ENCODE data around the gene PXYLP1. TPM values are rescaled to one million over a fixed set of nuclear protein-coding genes. Genes with fewer than 3 reads are reported as not detected.

Gene PXYLP1
- total RNA-seq, 2 experiments from 2014 or later, result 21.2 to 22.6 TPM

- DNase-seq, result peak in 2 of 14 experiments; percentile 16 to 35
- Mint-ChIP-seq H3K27me3 (no peaks in the 10 kb centered on the region), H3K9me3 (no peaks in the 10 kb centered on the region), H3K36me3 (ENCODE audit: low read depth) (peaks cover 16% of the 10 kb centered on the region), H3K4me3 (no peak overlapping the region), H3K4me1 (ENCODE audit: low read depth) (peaks cover 73% of the 10 kb centered on the region), H3K27ac (no peak overlapping the region)
- Histone ChIP-seq H3K4me3 (ENCODE audit: low read length) (no peak overlapping the region), H3K27me3 (ENCODE audit: control insufficient read depth in 1 of 2, insufficient read depth in 2 of 2, low read length in 2 of 2) (no peaks in the 10 kb centered on the region), H3K4me1 (ENCODE audit: insufficient read depth, low read length) (peaks cover 50% of the 10 kb centered on the region), H3K36me3 (ENCODE audit: insufficient read depth, low read length) (no peaks in the 10 kb centered on the region), H3K27ac (ENCODE audit: low read depth in 1 of 2, low read length in 2 of 2) (no peak overlapping the region), H3K9me3 (ENCODE audit: control insufficient read depth in 1 of 2, insufficient read depth in 1 of 2, low read length in 2 of 2) (no peaks in the 10 kb centered on the region)
- ATAC-seq (ENCODE audit: poor library complexity), result no peak
- intact Hi-C loops (cut with DNase I, micrococcal nuclease), result loop anchor here (1.0 to 10.0 kb wide), 3 partner anchors 68 to 255 kb away; partner anchors contain the start of gene PXYLP1 (in 1 of the 2)
- POLR2A ChIA-PET, result interaction anchor here (1.4 to 6.4 kb wide), 4 partner anchors 9 to 150 kb away, joined by 4 to 38 read pairs (median 10); partner anchors contain the start of gene PXYLP1
- TF ChIP-seq CTCF (IDR thresholded peaks at IDR 0.05), result no peak
- CTCF ChIA-PET, result interaction anchor here (0.9 to 2.0 kb wide), 5 partner anchors 9 to 139 kb away, joined by 3 to 10 read pairs (median 4); no protein-coding TSS in a partner anchor
Observed at GRCh38 chr3:141302364-141303141, 70.9 kb downstream of the PXYLP1 start.

DNA sequence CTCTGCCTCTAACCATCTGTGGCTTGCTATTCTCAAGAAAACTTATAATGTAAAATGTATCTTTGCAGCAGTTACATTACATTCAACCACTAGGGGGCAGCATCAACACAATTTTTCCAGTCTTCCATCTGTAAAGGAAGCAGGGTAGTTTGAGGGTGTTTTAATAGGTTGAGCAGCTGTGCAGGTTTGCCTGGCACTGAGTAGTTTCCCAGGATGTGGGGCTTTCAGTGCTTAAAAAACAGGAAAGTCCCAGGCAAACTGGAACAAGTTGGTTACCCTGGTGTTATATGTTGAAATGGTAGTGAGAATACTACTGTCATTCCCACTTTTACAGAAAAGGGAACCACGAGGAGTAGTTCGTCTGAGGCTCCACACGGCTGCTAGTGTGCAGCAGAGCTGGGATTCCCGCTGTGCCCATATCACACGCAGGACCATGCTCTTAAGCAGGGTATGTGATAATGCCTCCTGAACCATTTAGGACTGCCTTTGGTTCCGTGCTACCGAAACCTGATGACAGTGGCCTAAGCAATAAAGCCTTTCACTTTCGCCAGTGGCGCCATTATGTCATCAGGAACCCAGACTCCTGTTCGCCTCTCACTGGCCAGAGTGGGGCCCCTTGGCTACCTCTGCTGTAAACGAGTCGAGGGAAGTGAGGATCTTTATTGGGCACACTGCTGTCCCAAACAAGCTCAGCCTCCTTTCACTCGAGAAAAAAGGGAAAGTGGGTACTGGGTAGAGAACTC is 72.0 kb downstream of the PXYLP1 start:
- Histone ChIP-seq H3K4me1 (ENCODE audit: insufficient read depth, low read length) (peaks cover 61% of the 10 kb centered on the region), H3K27ac (ENCODE audit: low read depth in 1 of 2, low read length in 2 of 2) (no peak overlapping the region), H3K36me3 (ENCODE audit: insufficient read depth, low read length) (no peaks in the 10 kb centered on the region), H3K27me3 (ENCODE audit: control insufficient read depth in 1 of 2, insufficient read depth in 2 of 2, low read length in 2 of 2) (no peaks in the 10 kb centered on the region), H3K4me3 (ENCODE audit: low read length) (no peak overlapping the region), H3K9me3 (ENCODE audit: control insufficient read depth in 1 of 2, insufficient read depth in 1 of 2, low read length in 2 of 2) (no peaks in the 10 kb centered on the region)
- DNase-seq (peak in 11 of 14 experiments; percentile 16 to 89 (median 60)), ATAC-seq (ENCODE audit: poor library complexity) (peak; percentile 43)
- Mint-ChIP-seq H3K27me3 (no peaks in the 10 kb centered on the region), H3K27ac (no peak overlapping the region), H3K4me1 (ENCODE audit: low read depth) (peaks cover 81% of the 10 kb centered on the region), H3K9me3 (no peaks in the 10 kb centered on the region), H3K36me3 (ENCODE audit: low read depth) (peaks cover 16% of the 10 kb centered on the region), H3K4me3 (no peak overlapping the region)
- CTCF ChIA-PET, result interaction anchor here (0.7 to 2.3 kb wide), 11 partner anchors 8 to 157 kb away, joined by 3 to 10 read pairs (median 4); no protein-coding TSS in a partner anchor
- intact Hi-C loops (cut with DNase I, micrococcal nuclease), result loop anchor here (1.0 to 10.0 kb wide), 4 partner anchors 69 to 254 kb away; partner anchors contain the start of gene PXYLP1 (in 1 of the 2)
- TF ChIP-seq CTCF (IDR thresholded peaks at IDR 0.05), result peak; percentile 80
- POLR2A ChIA-PET, result interaction anchor here (1.4 to 6.4 kb wide), 4 partner anchors 8 to 149 kb away, joined by 4 to 38 read pairs (median 10); partner anchors contain the start of gene PXYLP1

- H3K27ac ChIP-seq (ENCODE audit: low read depth in 1 of 2, low read length in 2 of 2), result no peak overlapping the region
- H3K4me1 Mint-ChIP-seq (ENCODE audit: low read depth), result peaks cover 74% of the 10 kb centered on the region
- H3K4me3 ChIP-seq (ENCODE audit: low read length), result no peak overlapping the region
- H3K36me3 Mint-ChIP-seq (ENCODE audit: low read depth), result peaks cover 2% of the 10 kb centered on the region
- CTCF ChIA-PET, result interaction anchor here (0.6 to 2.3 kb wide), 6 partner anchors 10 to 1160 kb away, joined by 3 to 9 read pairs (median 4); no protein-coding TSS in a partner anchor
- ATAC-seq (ENCODE audit: poor library complexity), result no peak
- intact Hi-C loops (cut with DNase I, micrococcal nuclease), result loop anchor here (2.0 to 10.0 kb wide), 2 partner anchors 71 to 147 kb away; partner anchors contain the start of gene PXYLP1 (in 1 of the 2)
- no peak overlapping the region for H3K27ac Mint-ChIP-seq
- peak in 1 of 14 experiments; percentile 9 for DNase-seq
- H3K4me1 ChIP-seq (ENCODE audit: insufficient read depth, low read length), result peaks cover 66% of the 10 kb centered on the region
- TF ChIP-seq CTCF (IDR thresholded peaks at IDR 0.05), result no peak
- H3K4me3 Mint-ChIP-seq, result no peak overlapping the region
- no peaks in the 10 kb centered on the region for H3K9me3 ChIP-seq (ENCODE audit: control insufficient read depth in 1 of 2, insufficient read depth in 1 of 2, low read length in 2 of 2)
- H3K27me3 ChIP-seq (ENCODE audit: control insufficient read depth in 1 of 2, insufficient read depth in 2 of 2, low read length in 2 of 2), result no peaks in the 10 kb centered on the region
- no peaks in the 10 kb centered on the region for H3K36me3 ChIP-seq (ENCODE audit: insufficient read depth, low read length)
- H3K27me3 Mint-ChIP-seq, result no peaks in the 10 kb centered on the region
- no peaks in the 10 kb centered on the region for H3K9me3 Mint-ChIP-seq
- POLR2A ChIA-PET, result interaction anchor here (0.9 to 6.4 kb wide), 4 partner anchors 10 to 107 kb away, joined by 4 to 38 read pairs (median 12); partner anchors contain the start of gene PXYLP1
Observed at GRCh38 chr3:141305436-141305835, 73.8 kb downstream of the PXYLP1 start.
